CD14-positive monocyte (primary cell): ENCODE results near the gene LILRB4. TPM values are rescaled to one million over a fixed set of nuclear protein-coding genes. Genes with fewer than 3 reads are reported as not detected.
A peak's percentile ranks its signal among the peaks of the same experiment; 100 is the strongest.

Experiments used
- DNase-seq, 3 donors: peaks; one replicate each; pipeline ENCODE4 v3.0.0-alpha.2; 2011 to 2022
- H2AFZ ChIP-seq: 2 replicates; pipeline ENCODE4 v1.6.0; 2012; ENCODE audit warnings: mild to moderate bottlenecking, low read depth, low read length, inconsistent platforms; ENCODE audit not compliant: insufficient read depth, poor library complexity, severe bottlenecking
- H3K27ac ChIP-seq, 2 donors: 1 replicate in 1 of 2; 2 replicates in 1 of 2; pipeline ENCODE4 v1.5.1; 2012 to 2013; ENCODE audit warnings: low read length in 2 of 2, control low read depth in 1 of 2, inconsistent platforms in 1 of 2, low read depth in 1 of 2, mild to moderate bottlenecking in 1 of 2
- H3K27me3 ChIP-seq, 2 donors: one replicate each; pipeline versions ENCODE4 v1.6.0 to v1.6.1; 2011 to 2013; ENCODE audit warnings: low read length in 2 of 2; ENCODE audit not compliant: control insufficient read depth in 2 of 2, insufficient read depth in 2 of 2
- H3K36me3 ChIP-seq, 2 donors: replicated peaks in 1 of 2; 1 replicate in 1 of 2; 2 replicates in 1 of 2; pipeline versions ENCODE4 v1.5.1 to v1.6.1; 2012 to 2013; ENCODE audit warnings: low read length in 2 of 2, control low read depth in 1 of 2, inconsistent platforms in 1 of 2, mild to moderate bottlenecking in 1 of 2; ENCODE audit not compliant: insufficient read depth in 2 of 2, control insufficient read depth in 1 of 2
- H3K4me1 ChIP-seq, 2 donors: 1 replicate in 1 of 2; 2 replicates in 1 of 2; pipeline versions ENCODE4 v1.5.1 to v1.6.1; 2012 to 2013; ENCODE audit warnings: low read length in 2 of 2, control low read depth in 1 of 2, inconsistent platforms in 1 of 2, mild to moderate bottlenecking in 1 of 2, moderate library complexity in 1 of 2; ENCODE audit not compliant: insufficient read depth in 2 of 2, control insufficient read depth in 1 of 2
- H3K4me2 ChIP-seq: replicated peaks from 2 replicates; pipeline ENCODE3; 2012; ENCODE audit warnings: low read length, moderate library complexity, mild to moderate bottlenecking; ENCODE audit not compliant: poor library complexity, severe bottlenecking; ENCODE audit errors: extremely low read depth
- H3K4me3 ChIP-seq, 3 experiments: fragments of 200-600 bp in 1 of 3; sonication (generic) in 1 of 3; replicated peaks in 1 of 3; 1 replicate in 2 of 3; 2 replicates in 1 of 3; pipeline ENCODE4 v1.5.1; 2011 to 2013; ENCODE audit warnings: low read length in 3 of 3, mild to moderate bottlenecking in 3 of 3, control low read depth in 2 of 3, low read depth in 2 of 3, inconsistent platforms in 1 of 3, moderate library complexity in 1 of 3
- H3K79me2 ChIP-seq: 2 replicates; pipeline ENCODE4 v1.6.0; 2012; ENCODE audit warnings: mild to moderate bottlenecking, control low read depth, inconsistent platforms, low read length, moderate library complexity; ENCODE audit not compliant: insufficient read depth
- H3K9ac ChIP-seq: 2 replicates; pipeline ENCODE4 v1.6.0; 2017; ENCODE audit warnings: low read length, mild to moderate bottlenecking; ENCODE audit not compliant: insufficient read depth, poor library complexity, severe bottlenecking
- H3K9me3 ChIP-seq, 2 donors: replicated peaks in 1 of 2; 1 replicate in 1 of 2; 2 replicates in 1 of 2; pipeline versions ENCODE4 v1.5.1 to v1.6.1; 2012 to 2013; ENCODE audit warnings: low read length in 2 of 2, control low read depth in 1 of 2; ENCODE audit not compliant: control insufficient read depth in 1 of 2, insufficient read depth in 1 of 2
- H4K20me1 ChIP-seq: 2 replicates; pipeline ENCODE4 v1.6.0; 2012; ENCODE audit warnings: mild to moderate bottlenecking, low read length, control low read depth, moderate library complexity; ENCODE audit not compliant: insufficient read depth
- H3K27ac Mint-ChIP-seq, 7 donors: one replicate each; pipeline ENCODE4 v1.8.0; 2020; ENCODE audit warnings: mild to moderate bottlenecking in 7 of 7, mixed read lengths in 7 of 7, moderate library complexity in 6 of 7, inconsistent platforms in 2 of 7
- H3K27me3 Mint-ChIP-seq, 3 donors: one replicate each; pipeline ENCODE4 v1.8.0; 2021 to 2022; ENCODE audit warnings: low read depth in 3 of 3, mild to moderate bottlenecking in 3 of 3, mixed read lengths in 3 of 3, moderate library complexity in 3 of 3, inconsistent platforms in 1 of 3
- H3K36me3 Mint-ChIP-seq, 2 donors: one replicate each; pipeline ENCODE4 v1.8.0; 2020; ENCODE audit warnings: mixed read lengths in 2 of 2, inconsistent platforms in 1 of 2, mild to moderate bottlenecking in 1 of 2
- H3K4me1 Mint-ChIP-seq: one replicate; pipeline ENCODE4 v1.8.0; 2020; ENCODE audit warnings: mild to moderate bottlenecking, mixed read lengths
- H3K4me3 Mint-ChIP-seq, 2 donors: one replicate each; pipeline ENCODE4 v1.8.0; 2020; ENCODE audit warnings: mild to moderate bottlenecking in 2 of 2, mixed read lengths in 2 of 2, moderate library complexity in 1 of 2
- H3K9me3 Mint-ChIP-seq, 7 donors: one replicate each; pipeline ENCODE4 v1.8.0; 2020 to 2022; ENCODE audit warnings: mixed read lengths in 7 of 7, mild to moderate bottlenecking in 6 of 7, moderate library complexity in 6 of 7, inconsistent platforms in 2 of 7
- WGBS: methylation state at CpG from one replicate; pipeline ENCODE4 v1.1.5; 2013; ENCODE audit warnings: missing lambda C conversion rate; ENCODE audit not compliant: insufficient coverage; 5-methylcytosine and 5-hydroxymethylcytosine counted together
- intact Hi-C, 2 donors: fragments of 100-400 bp; cut with micrococcal nuclease; formaldehyde crosslinking; loops; one replicate each; pipeline versions ENCODE4 v1.15.0 to v1.15.1; 2023
- polyA plus RNA-seq, 3 donors: library from polyadenylated mRNA; depleted of rRNA in 1 of 3; unstranded in 2 of 3; stranded (reverse) in 1 of 3; fragments of 300-500 nt in 2 of 3; fragments of >200 nt in 1 of 3; fragmentation: Illumina TruSeq in 2 of 3; gene quantifications; 1 replicate in 2 of 3; 2 replicates in 1 of 3; pipeline ENCODE4 v1.2.3, GENCODE V29; 2012 to 2021
- TF ChIP-seq, protein P1 (sequence below): fragments of 200-600 bp; IDR thresholded peaks from one replicate; pipeline ENCODE4 v1.8.0; 2022; ENCODE audit warnings: antibody characterized with exemption, mild to moderate bottlenecking

Gene LILRB4
- polyA plus RNA-seq, 3 donors = 35.8 to 102 (median 58.0) TPM

DNA sequence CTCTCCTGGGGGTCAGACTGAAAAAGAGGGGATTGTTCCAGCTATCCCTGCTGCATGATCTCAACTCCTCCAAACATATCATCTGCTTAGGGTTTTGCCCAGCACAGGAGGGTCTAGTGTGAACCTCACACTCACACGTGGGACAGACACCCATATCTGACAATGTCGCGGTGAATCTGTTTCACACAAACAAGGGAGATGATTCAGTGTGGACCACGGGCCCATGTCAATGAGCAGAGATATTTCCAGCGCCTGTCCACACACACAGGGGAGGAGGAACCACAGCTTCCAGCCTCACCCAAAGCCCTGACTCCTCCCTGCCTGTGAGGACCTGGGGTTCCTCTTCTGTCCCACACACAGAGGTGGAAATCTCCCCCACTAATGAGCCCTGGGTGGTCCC lies 31.9 kb downstream of the LILRB4 start:
- no peak overlapping the region for H3K9ac ChIP-seq
- TF ChIP-seq, protein P1, sequence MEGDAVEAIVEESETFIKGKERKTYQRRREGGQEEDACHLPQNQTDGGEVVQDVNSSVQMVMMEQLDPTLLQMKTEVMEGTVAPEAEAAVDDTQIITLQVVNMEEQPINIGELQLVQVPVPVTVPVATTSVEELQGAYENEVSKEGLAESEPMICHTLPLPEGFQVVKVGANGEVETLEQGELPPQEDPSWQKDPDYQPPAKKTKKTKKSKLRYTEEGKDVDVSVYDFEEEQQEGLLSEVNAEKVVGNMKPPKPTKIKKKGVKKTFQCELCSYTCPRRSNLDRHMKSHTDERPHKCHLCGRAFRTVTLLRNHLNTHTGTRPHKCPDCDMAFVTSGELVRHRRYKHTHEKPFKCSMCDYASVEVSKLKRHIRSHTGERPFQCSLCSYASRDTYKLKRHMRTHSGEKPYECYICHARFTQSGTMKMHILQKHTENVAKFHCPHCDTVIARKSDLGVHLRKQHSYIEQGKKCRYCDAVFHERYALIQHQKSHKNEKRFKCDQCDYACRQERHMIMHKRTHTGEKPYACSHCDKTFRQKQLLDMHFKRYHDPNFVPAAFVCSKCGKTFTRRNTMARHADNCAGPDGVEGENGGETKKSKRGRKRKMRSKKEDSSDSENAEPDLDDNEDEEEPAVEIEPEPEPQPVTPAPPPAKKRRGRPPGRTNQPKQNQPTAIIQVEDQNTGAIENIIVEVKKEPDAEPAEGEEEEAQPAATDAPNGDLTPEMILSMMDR = no peak
- Mint-ChIP-seq H3K36me3 (peaks cover 4 to 16% of the 10 kb centered on the region in 2 donors), H3K27me3 (peaks cover 4 to 19% (median 7%) of the 10 kb centered on the region in 3 donors), H3K27ac (peak overlapping the region in 1 of 7 donors; percentile 40), H3K4me3 (peak overlapping the region in 1 of 2 donors; percentile 50), H3K9me3 (peaks cover 0 to 5% (median 0%) of the 10 kb centered on the region in 7 donors), H3K4me1 (peaks cover 55% of the 10 kb centered on the region)
- no peaks in the 10 kb centered on the region for H3K9me3 ChIP-seq
- no peak overlapping the region for H3K4me3 ChIP-seq
- H3K4me2 ChIP-seq = no peak overlapping the region
- H4K20me1 ChIP-seq = no peaks in the 10 kb centered on the region
- peak; percentile 40 to 51 (median 43) for DNase-seq
- H2AFZ ChIP-seq = no peak overlapping the region
- H3K27ac ChIP-seq = no peak overlapping the region
- peaks cover 0 to 5% of the 10 kb centered on the region in 2 donors for H3K27me3 ChIP-seq
- H3K4me1 ChIP-seq = peaks cover 51% of the 10 kb centered on the region in 2 donors
- no CpG with 5 or more reads among the region's 5 CpGs for WGBS
- no peaks in the 10 kb centered on the region for H3K36me3 ChIP-seq
- H3K79me2 ChIP-seq = peaks cover 3% of the 10 kb centered on the region
- intact Hi-C loops = no loop called here

DNA sequence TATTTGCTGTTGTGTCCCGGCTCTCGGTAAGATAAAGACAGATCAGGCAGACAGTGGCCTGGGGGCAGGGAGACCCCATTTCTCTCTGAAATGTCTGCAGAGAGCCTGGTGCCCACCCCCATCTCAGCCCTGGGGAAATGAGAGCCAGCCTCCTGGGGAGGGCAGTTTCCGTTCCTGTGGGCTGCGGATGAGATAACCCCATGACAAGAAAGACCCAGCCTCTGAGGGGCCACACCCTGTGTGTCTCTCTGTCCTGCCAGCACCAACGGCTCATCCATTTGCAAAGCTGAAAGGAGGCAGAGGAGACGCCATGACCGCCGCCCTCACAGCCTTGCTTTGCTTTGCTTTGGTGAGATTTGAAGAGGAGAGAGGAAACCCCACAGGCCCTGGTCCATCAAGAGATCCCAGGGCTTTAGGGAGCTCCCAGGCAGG lies 33.3 kb downstream of the LILRB4 start:
- Histone ChIP-seq H2AFZ (peak overlapping the region; percentile 36), H3K79me2 (peaks cover 3% of the 10 kb centered on the region), H3K27ac (peak overlapping the region in 1 of 2 donors; percentile 48), H3K4me1 (peaks cover 51% of the 10 kb centered on the region in 2 donors), H3K9me3 (no peaks in the 10 kb centered on the region), H3K4me2 (peak overlapping the region; percentile 62), H3K27me3 (no peaks in the 10 kb centered on the region), H3K36me3 (no peaks in the 10 kb centered on the region), H3K4me3 (peak overlapping the region in 1 of 3 experiments; percentile 54), H3K9ac (peak overlapping the region; percentile 20), H4K20me1 (no peaks in the 10 kb centered on the region)
- peaks cover 7 to 17% (median 7%) of the 10 kb centered on the region in 3 donors for H3K27me3 Mint-ChIP-seq
- H3K9me3 Mint-ChIP-seq = peaks cover 0 to 5% (median 2%) of the 10 kb centered on the region in 7 donors
- TF ChIP-seq, protein P1 = no peak
- H3K36me3 Mint-ChIP-seq = peaks cover 4 to 18% of the 10 kb centered on the region in 2 donors
- H3K4me1 Mint-ChIP-seq = peaks cover 55% of the 10 kb centered on the region
- peak in 1 of 3 donors; percentile 36 for DNase-seq
- H3K4me3 Mint-ChIP-seq = peak overlapping the region; percentile 12 to 65
- peak overlapping the region in 5 of 7 donors; percentile 4 to 76 (median 46) for H3K27ac Mint-ChIP-seq
- intact Hi-C loops = no loop called here
- whole genome bisulfite sequencing = 28% methylated on average over 8 of the region's 8 CpGs
